ENCODE results near the gene TRAPPC10. TPM values are rescaled to one million over a fixed set of nuclear protein-coding genes. Genes with fewer than 3 reads are reported as not detected.

The TRAPPC10 gene
- total and polyA plus RNA-seq, 4 donors: 7.7 to 43.5 (median 29.7) TPM

DNA sequence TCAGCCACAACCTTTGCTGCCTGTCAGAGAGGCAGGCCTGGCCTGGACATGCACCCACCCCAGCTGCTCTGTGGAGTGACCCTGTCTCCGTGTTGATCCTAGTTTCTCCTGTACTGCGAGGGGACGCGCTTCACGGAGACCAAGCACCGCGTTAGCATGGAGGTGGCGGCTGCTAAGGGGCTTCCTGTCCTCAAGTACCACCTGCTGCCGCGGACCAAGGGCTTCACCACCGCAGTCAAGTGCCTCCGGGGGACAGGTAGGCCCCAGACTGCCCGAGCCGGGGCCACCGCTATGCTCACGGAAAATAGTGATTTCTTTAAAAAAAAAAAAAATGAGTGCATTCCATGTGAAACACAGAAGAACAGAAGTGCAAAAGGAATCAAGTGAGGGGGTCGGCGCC lies 41.6 kb upstream of the TRAPPC10 start:
- peaks cover 14 to 56% (median 17%) of the 10 kb centered on the region in 4 donors for H3K36me3 ChIP-seq (ENCODE audit: control insufficient read depth in 4 of 4, insufficient read depth in 4 of 4, low read length in 4 of 4)
- WGBS, 2 donors: 92 to 93% methylated on average over 18 of the region's 18 CpGs
- H3K27ac ChIP-seq (ENCODE audit: low read depth in 1 of 2, low read length in 1 of 2): no peak overlapping the region
- H3K4me3 ChIP-seq: no peak overlapping the region
- DNase-seq (peak in 2 of 3 donors; percentile 40 to 44), ATAC-seq (ENCODE audit: insufficient read depth, low FRiP score) (no peak)
- TF ChIP-seq, protein P1, sequence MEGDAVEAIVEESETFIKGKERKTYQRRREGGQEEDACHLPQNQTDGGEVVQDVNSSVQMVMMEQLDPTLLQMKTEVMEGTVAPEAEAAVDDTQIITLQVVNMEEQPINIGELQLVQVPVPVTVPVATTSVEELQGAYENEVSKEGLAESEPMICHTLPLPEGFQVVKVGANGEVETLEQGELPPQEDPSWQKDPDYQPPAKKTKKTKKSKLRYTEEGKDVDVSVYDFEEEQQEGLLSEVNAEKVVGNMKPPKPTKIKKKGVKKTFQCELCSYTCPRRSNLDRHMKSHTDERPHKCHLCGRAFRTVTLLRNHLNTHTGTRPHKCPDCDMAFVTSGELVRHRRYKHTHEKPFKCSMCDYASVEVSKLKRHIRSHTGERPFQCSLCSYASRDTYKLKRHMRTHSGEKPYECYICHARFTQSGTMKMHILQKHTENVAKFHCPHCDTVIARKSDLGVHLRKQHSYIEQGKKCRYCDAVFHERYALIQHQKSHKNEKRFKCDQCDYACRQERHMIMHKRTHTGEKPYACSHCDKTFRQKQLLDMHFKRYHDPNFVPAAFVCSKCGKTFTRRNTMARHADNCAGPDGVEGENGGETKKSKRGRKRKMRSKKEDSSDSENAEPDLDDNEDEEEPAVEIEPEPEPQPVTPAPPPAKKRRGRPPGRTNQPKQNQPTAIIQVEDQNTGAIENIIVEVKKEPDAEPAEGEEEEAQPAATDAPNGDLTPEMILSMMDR (IDR thresholded peaks at IDR 0.05; ENCODE audit: control extremely low read depth, extremely low read depth): no peak
- H3K9me3 ChIP-seq (ENCODE audit: control insufficient read depth in 4 of 4, insufficient read depth in 3 of 4, low read length in 3 of 4): peaks cover 0 to 2% (median 0%) of the 10 kb centered on the region in 4 donors
- no peaks in the 10 kb centered on the region for H3K27me3 ChIP-seq (ENCODE audit: control insufficient read depth in 3 of 3, insufficient read depth in 3 of 3, low read length in 2 of 3)
- peaks cover 0 to 17% (median 10%) of the 10 kb centered on the region in 5 donors for H3K4me1 ChIP-seq (ENCODE audit: control insufficient read depth in 5 of 5, insufficient read depth in 5 of 5, low read length in 5 of 5)
- no peak overlapping the region for H3K9ac ChIP-seq (ENCODE audit: insufficient read depth in 1 of 2, low read length in 2 of 2)

DNA sequence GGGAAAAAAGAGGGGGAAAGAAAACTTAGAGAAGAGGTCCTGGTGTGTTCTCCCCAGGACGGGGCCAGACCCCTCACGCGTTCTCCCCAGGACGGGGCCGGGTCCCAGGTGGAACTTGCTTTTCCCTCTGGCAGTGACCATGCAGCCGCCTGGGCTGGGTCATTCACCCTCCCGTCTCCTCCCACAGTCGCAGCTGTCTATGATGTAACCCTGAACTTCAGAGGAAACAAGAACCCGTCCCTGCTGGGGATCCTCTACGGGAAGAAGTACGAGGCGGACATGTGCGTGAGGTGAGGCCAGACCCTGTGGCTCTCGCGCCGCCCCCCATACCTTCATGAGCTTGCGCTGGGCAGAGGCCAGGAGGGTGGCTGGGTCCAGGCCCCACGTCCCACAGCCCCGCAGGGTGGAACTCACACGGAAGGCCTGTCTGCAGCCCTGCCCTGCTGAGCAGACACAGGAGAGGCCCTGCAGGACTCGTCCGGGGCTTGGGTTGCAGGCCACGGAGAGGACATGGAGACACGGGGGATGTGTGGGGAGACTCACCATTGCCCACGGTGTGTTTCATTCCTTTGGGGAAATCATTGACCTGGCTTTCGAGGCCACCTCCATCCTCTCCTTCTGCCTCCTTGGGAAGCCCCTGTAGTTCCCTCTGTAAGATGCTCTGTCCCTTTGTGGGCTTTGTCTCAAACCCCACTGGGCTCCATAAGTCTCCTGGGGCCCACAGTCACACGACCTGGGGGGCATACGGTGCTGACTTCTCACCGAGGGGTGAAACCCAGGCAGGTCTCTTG lies 40.7 kb upstream of the TRAPPC10 start:
- DNase-seq: no peak
- Histone ChIP-seq H3K4me3 (no peak overlapping the region), H3K9me3 (ENCODE audit: control insufficient read depth in 4 of 4, insufficient read depth in 3 of 4, low read length in 3 of 4) (peaks cover 0 to 2% (median 0%) of the 10 kb centered on the region in 4 donors), H3K27ac (ENCODE audit: low read depth in 1 of 2, low read length in 1 of 2) (no peak overlapping the region), H3K36me3 (ENCODE audit: control insufficient read depth in 4 of 4, insufficient read depth in 4 of 4, low read length in 4 of 4) (peaks cover 14 to 51% (median 17%) of the 10 kb centered on the region in 4 donors), H3K9ac (ENCODE audit: insufficient read depth in 1 of 2, low read length in 2 of 2) (no peak overlapping the region), H3K27me3 (ENCODE audit: control insufficient read depth in 3 of 3, insufficient read depth in 3 of 3, low read length in 2 of 3) (no peaks in the 10 kb centered on the region), H3K4me1 (ENCODE audit: control insufficient read depth in 5 of 5, insufficient read depth in 5 of 5, low read length in 5 of 5) (peaks cover 0 to 17% (median 10%) of the 10 kb centered on the region in 5 donors)
- WGBS, 2 donors: 76 to 87% methylated on average over 29 of the region's 29 CpGs
- TF ChIP-seq, protein P1 (IDR thresholded peaks at IDR 0.05; ENCODE audit: control extremely low read depth, extremely low read depth): no peak
- ATAC-seq (ENCODE audit: insufficient read depth, low FRiP score): no peak

DNA sequence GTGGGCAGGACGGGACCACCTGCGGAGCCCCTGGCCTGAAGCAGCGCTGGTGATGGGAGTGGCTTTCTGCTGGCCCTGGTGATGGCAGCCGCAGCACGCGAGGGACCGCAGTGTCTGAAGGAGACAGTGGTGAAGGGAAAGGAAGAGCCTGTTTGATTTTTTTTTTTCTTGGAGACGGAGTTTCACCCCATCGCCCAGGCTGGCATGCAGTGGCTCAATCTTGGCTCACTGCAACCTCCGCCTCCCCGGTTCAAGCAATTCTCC lies 40.2 kb upstream of the TRAPPC10 start:
- Histone ChIP-seq H3K27me3 (ENCODE audit: control insufficient read depth in 3 of 3, insufficient read depth in 3 of 3, low read length in 2 of 3) (no peaks in the 10 kb centered on the region), H3K27ac (ENCODE audit: low read depth in 1 of 2, low read length in 1 of 2) (no peak overlapping the region)
- TF ChIP-seq, protein P1 (IDR thresholded peaks at IDR 0.05; ENCODE audit: control extremely low read depth, extremely low read depth): no peak

More for the DNA sequence above, 40.2 kb upstream of the TRAPPC10 start:
- H3K36me3 ChIP-seq (ENCODE audit: control insufficient read depth in 4 of 4, insufficient read depth in 4 of 4, low read length in 4 of 4): peaks cover 14 to 46% (median 17%) of the 10 kb centered on the region in 4 donors
- no peaks in the 10 kb centered on the region for H3K9me3 ChIP-seq (ENCODE audit: control insufficient read depth in 4 of 4, insufficient read depth in 3 of 4, low read length in 3 of 4)
- H3K4me1 ChIP-seq (ENCODE audit: control insufficient read depth in 5 of 5, insufficient read depth in 5 of 5, low read length in 5 of 5): peaks cover 0 to 17% (median 10%) of the 10 kb centered on the region in 5 donors
- H3K9ac ChIP-seq (ENCODE audit: insufficient read depth in 1 of 2, low read length in 2 of 2): no peak overlapping the region
- no peak overlapping the region for H3K4me3 ChIP-seq
- 98% methylated on average over 11 of the region's 11 CpGs for WGBS, 2 donors
- DNase-seq: no peak
- no peak for ATAC-seq (ENCODE audit: insufficient read depth, low FRiP score)
